ENCODE data around the gene EXOC7. TPM values are rescaled to one million over a fixed set of nuclear protein-coding genes. Genes with fewer than 3 reads are reported as not detected.

The EXOC7 gene
- total and polyA plus RNA-seq, 2 of the 8 experiments (the other 6 are each of a cell fraction or from before 2014, with no cell fraction given): 77.1 to 92.6 TPM

- no peak overlapping the region for H2AFZ ChIP-seq (ENCODE audit: low read length)
- no peak overlapping the region for H2BK15ac ChIP-seq (ENCODE audit: low read length)
- H3K56ac ChIP-seq (replicated peaks; ENCODE audit: insufficient read length, low read depth, low read length): no peak overlapping the region
- H2BK5ac ChIP-seq (ENCODE audit: low read depth, low read length): no peak overlapping the region
- no peak overlapping the region for H3K4me2 ChIP-seq (ENCODE audit: insufficient read depth in 1 of 2, low read depth in 2 of 2, low read length in 2 of 2)
- no peak overlapping the region for H3K27ac ChIP-seq (ENCODE audit: low read depth, low read length)
- no peaks in the 10 kb centered on the region for H3K36me3 ChIP-seq (ENCODE audit: control insufficient read depth in 2 of 4, insufficient read depth in 4 of 4, low read length in 3 of 4)
- peaks cover 4 to 7% of the 10 kb centered on the region in 2 experiments; a peak in 3 of 4 replicates for H3K79me2 ChIP-seq (ENCODE audit: control insufficient read depth in 1 of 2, insufficient read depth in 2 of 2, low read length in 2 of 2)
- H2BK12ac ChIP-seq (ENCODE audit: low read depth, low read length): no peak overlapping the region
- no peak overlapping the region for H3K14ac ChIP-seq (ENCODE audit: insufficient read length)
- 94% methylated on average over 6 of the region's 6 CpGs; no CpG with 5 or more reads in 1 of the 2 experiments for WGBS, 2 experiments (ENCODE audit: extremely low coverage in 1 of 2, insufficient coverage in 1 of 2, insufficient read length in 1 of 2, insufficient replicate concordance in 2 of 2, low coverage in 1 of 2, low lambda C conversion rate in 2 of 2, missing lambda C conversion rate in 1 of 2)
- no peak overlapping the region for H4K91ac ChIP-seq (replicated peaks; ENCODE audit: insufficient read length, low read length)
- H3K4ac ChIP-seq (replicated peaks; ENCODE audit: insufficient read length, low read depth, low read length): no peak overlapping the region
- peaks cover 6 to 16% (median 9%) of the 10 kb centered on the region in 4 experiments; a peak in 6 of 7 replicates for H3K4me1 ChIP-seq (replicated peaks in 1 of 4; ENCODE audit: control insufficient read depth in 3 of 4, insufficient read depth in 4 of 4, low read length in 3 of 4)
- DNase-seq (ENCODE audit: low read depth in 1 of 2, low spot score in 2 of 2) (no peak), FAIRE-seq (no peak)
- H2BK120ac ChIP-seq (replicated peaks; ENCODE audit: low read depth, low read length): no peak overlapping the region
- no peak overlapping the region for H3K4me3 ChIP-seq (ENCODE audit: extremely low read depth in 1 of 4, insufficient read depth in 2 of 4, low read depth in 3 of 4, low read length in 4 of 4)
- H3K23ac ChIP-seq (ENCODE audit: insufficient read length): no peak overlapping the region
- H3K9ac ChIP-seq (replicated peaks in 1 of 4; ENCODE audit: extremely low read depth in 1 of 4, low read depth in 3 of 4, low read length in 3 of 4): no peak overlapping the region
- H3K79me1 ChIP-seq (ENCODE audit: low read depth, low read length): peaks cover 4% of the 10 kb centered on the region
- H2BK20ac ChIP-seq (ENCODE audit: low read length): no peak overlapping the region
- POLR2A ChIA-PET (ENCODE audit: partially characterized antibody): interaction anchor here (0.9 kb wide), 1 partner anchor 10 kb away, joined by 4 read pairs; no protein-coding TSS in a partner anchor
- H3K27me3 ChIP-seq (replicated peaks in 1 of 4; ENCODE audit: control insufficient read depth in 3 of 4, extremely low read depth in 1 of 4, insufficient read depth in 3 of 4, low read length in 3 of 4): no peaks in the 10 kb centered on the region
- CTCF ChIA-PET (ENCODE audit: partially characterized antibody): interaction anchor here (0.7 to 41.5 kb wide), 4 partner anchors 12 to 114 kb away, joined by 3 to 778 read pairs (median 10); partner anchors contain the start of gene FOXJ1
- no peaks in the 10 kb centered on the region for H3K9me3 ChIP-seq (ENCODE audit: insufficient read depth in 2 of 2, low read depth in 1 of 2, low read length in 1 of 2)
- no peak overlapping the region for H3K18ac ChIP-seq (ENCODE audit: extremely low read depth, low read length)
- no peaks in the 10 kb centered on the region for H4K20me1 ChIP-seq (replicated peaks in 1 of 2; ENCODE audit: control insufficient read depth in 1 of 2, insufficient read depth in 2 of 2, low read length in 2 of 2)
- H4K8ac ChIP-seq (ENCODE audit: extremely low read depth, insufficient read depth, low read length): no peak overlapping the region
- no peak overlapping the region for H4K5ac ChIP-seq (ENCODE audit: insufficient read length, low read depth, low read length)
- H3K23me2 ChIP-seq (ENCODE audit: low read depth, low read length): peaks cover 10% of the 10 kb centered on the region; the same call in 1 of the 2 replicates
- H2AK5ac ChIP-seq (ENCODE audit: low read depth, low read length): no peak overlapping the region
- TF ChIP-seq SP4 (IDR thresholded peaks at IDR 0.05; ENCODE audit: low read length): no peak
- TF ChIP-seq ATF3 (IDR thresholded peaks at IDR 0.05; ENCODE audit: insufficient read depth, low read depth, low read length): no peak
- TF ChIP-seq SIRT6 (IDR thresholded peaks at IDR 0.05; ENCODE audit: low read length): no peak
- no peak for TF ChIP-seq E2F6 (IDR thresholded peaks at IDR 0.05)
- no peak for TF ChIP-seq HDAC6 (IDR thresholded peaks at IDR 0.05; ENCODE audit: low read depth, low read length)
- TF ChIP-seq EGR1 (IDR thresholded peaks at IDR 0.05; ENCODE audit: borderline replicate concordance, low read depth, low read length): no peak
- TF ChIP-seq MAX (IDR thresholded peaks at IDR 0.05): no peak
- TF ChIP-seq PHF8 (conservative IDR thresholded peaks at IDR 0.05; ENCODE audit: low read depth, low read length): no peak
- no peak for TF ChIP-seq SUZ12 (IDR thresholded peaks at IDR 0.05; ENCODE audit: low read length)
- TF ChIP-seq BRCA1 (IDR thresholded peaks at IDR 0.05; ENCODE audit: low read depth, low read length): no peak
- no peak for TF ChIP-seq ATF2 (IDR thresholded peaks at IDR 0.05; ENCODE audit: low read length)
Observed at GRCh38 chr17:76107509-76107908, 3.9 kb upstream of the EXOC7 start.

All from H1 (cell line).